Tibial artery (tissue), 4 donors: ENCODE data around the gene TGM2.

ENCODE experiments used
- DNase-seq, 2 donors: peaks; one replicate each; pipeline ENCODE4 v3.0.0-alpha.2; 2019
- H3K27ac ChIP-seq, 2 donors: fragments of 200-600 bp; sonication (generic) in 1 of 2; 1 replicate in 1 of 2; 2 replicates in 1 of 2; pipeline ENCODE4 v1.5.1; 2018 to 2019; ENCODE audit warnings: mild to moderate bottlenecking in 1 of 2
- H3K27me3 ChIP-seq, 2 donors: fragments of 200-600 bp; sonication (generic) in 1 of 2; one replicate each; pipeline versions ENCODE4 v1.5.1 to v1.6.0; 2016 to 2019
- H3K36me3 ChIP-seq, 3 donors: fragments of 200-600 bp; sonication (generic) in 2 of 3; one replicate each; pipeline ENCODE4 v1.5.1; 2016 to 2019; ENCODE audit warnings: mild to moderate bottlenecking in 2 of 3
- H3K4me1 ChIP-seq, 4 donors: fragments of 200-600 bp; sonication (generic) in 2 of 4; 1 replicate in 3 of 4; 2 replicates in 1 of 4; pipeline ENCODE4 v1.5.1; 2016 to 2019
- H3K4me3 ChIP-seq, 2 donors: fragments of 200-600 bp; sonication (generic) in 1 of 2; 1 replicate in 1 of 2; 2 replicates in 1 of 2; pipeline ENCODE4 v1.5.1; 2018 to 2019; ENCODE audit warnings: mild to moderate bottlenecking in 2 of 2
- H3K9me3 ChIP-seq, 3 donors: fragments of 200-600 bp; sonication (generic) in 1 of 3; one replicate each; pipeline ENCODE4 v1.5.1; 2016 to 2019
- intact Hi-C: fragments of 100-400 bp; cut with DNase I; formaldehyde crosslinking; loops from one replicate; pipeline ENCODE4 v1.15.0; 2023; ENCODE audit warnings: low total_unique reads
- TF ChIP-seq, protein P1 (sequence below), 2 experiments: fragments of 200-600 bp in 1 of 2; fragments of 450-650 bp in 1 of 2; IDR thresholded peaks; one replicate each; pipeline ENCODE4 v1.5.1; 2017 to 2019; ENCODE audit warnings: antibody characterized with exemption in 2 of 2, mild to moderate bottlenecking in 1 of 2, moderate library complexity in 1 of 2

Gene TGM2

DNA sequence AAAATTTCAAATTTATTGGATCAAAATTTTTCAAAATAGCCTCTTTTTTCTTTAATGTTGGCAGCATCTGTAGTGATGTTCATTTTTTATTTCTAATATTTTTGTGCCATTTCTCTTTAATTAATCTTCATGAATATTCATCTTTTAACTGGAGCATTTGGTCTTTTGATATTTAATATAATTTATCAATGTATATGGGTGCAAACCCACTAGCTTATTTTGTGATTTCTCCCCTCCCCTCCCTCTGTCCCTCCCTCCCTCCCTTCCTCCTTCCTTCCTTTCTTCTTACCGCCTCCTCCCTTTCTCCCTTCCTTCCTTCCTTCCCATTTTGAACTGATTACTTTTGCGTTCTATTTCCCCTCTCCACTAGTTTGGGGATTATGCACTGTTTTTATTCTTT is 49.2 kb downstream of the TGM2 start:
- TF ChIP-seq, protein P1, sequence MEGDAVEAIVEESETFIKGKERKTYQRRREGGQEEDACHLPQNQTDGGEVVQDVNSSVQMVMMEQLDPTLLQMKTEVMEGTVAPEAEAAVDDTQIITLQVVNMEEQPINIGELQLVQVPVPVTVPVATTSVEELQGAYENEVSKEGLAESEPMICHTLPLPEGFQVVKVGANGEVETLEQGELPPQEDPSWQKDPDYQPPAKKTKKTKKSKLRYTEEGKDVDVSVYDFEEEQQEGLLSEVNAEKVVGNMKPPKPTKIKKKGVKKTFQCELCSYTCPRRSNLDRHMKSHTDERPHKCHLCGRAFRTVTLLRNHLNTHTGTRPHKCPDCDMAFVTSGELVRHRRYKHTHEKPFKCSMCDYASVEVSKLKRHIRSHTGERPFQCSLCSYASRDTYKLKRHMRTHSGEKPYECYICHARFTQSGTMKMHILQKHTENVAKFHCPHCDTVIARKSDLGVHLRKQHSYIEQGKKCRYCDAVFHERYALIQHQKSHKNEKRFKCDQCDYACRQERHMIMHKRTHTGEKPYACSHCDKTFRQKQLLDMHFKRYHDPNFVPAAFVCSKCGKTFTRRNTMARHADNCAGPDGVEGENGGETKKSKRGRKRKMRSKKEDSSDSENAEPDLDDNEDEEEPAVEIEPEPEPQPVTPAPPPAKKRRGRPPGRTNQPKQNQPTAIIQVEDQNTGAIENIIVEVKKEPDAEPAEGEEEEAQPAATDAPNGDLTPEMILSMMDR (IDR thresholded peaks at IDR 0.05): no peak
- intact Hi-C loops: no loop called here
- no peak for DNase-seq
- no peaks in the 10 kb centered on the region for H3K27me3 ChIP-seq
- H3K9me3 ChIP-seq: no peaks in the 10 kb centered on the region
- H3K36me3 ChIP-seq: no peaks in the 10 kb centered on the region
- H3K4me3 ChIP-seq: no peak overlapping the region
- H3K4me1 ChIP-seq: peaks cover 0 to 38% (median 14%) of the 10 kb centered on the region in 4 donors
- no peak overlapping the region for H3K27ac ChIP-seq

DNA sequence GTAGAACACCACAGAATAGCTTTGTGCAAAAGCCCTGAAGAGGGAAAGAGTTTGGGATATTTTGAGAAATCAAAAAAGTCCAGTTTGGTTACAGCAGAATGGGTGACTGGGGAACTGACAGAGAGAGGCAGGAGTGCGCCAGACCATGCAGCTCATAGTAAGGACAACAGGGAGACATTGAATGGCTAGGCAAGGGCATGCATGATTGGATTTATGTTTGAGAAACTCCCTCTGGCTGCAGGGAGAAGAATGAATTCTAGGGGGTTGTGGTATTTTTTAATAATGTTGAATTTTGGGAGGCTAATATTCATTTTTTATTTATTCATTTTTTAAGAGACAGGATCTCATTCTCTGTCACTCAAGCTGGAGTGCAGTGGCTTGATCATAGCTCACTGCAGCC is 49.9 kb downstream of the TGM2 start:
- intact Hi-C loops: no loop called here
- no peaks in the 10 kb centered on the region for H3K9me3 ChIP-seq
- TF ChIP-seq, protein P1 (IDR thresholded peaks at IDR 0.05): no peak
- DNase-seq: no peak
- H3K4me3 ChIP-seq: no peak overlapping the region
- H3K27me3 ChIP-seq: no peaks in the 10 kb centered on the region
- H3K4me1 ChIP-seq: peaks cover 0 to 39% (median 19%) of the 10 kb centered on the region in 4 donors
- H3K27ac ChIP-seq: no peak overlapping the region
- no peaks in the 10 kb centered on the region for H3K36me3 ChIP-seq

DNA sequence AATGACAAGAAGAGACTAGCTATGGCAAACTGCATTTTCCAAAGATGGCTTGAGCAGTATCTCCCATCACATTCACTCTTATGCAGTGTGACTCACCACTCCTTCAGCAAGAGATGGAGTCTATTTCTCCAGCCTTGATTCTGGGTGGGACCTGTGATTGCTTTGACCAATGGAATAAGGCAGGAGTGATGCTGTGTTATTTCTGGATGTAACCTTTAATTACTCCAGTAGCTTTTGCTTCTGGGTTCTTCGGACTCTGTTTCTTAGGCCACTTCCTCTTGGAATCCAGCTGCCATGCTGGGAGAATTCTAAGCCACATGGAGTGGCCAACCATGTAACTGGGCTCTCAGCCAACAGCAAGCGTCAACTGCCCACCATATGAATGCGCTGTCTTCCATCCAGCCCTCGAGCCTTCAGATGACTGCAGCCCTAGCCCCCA is 50.7 kb downstream of the TGM2 start:
- H3K4me1 ChIP-seq: peaks cover 0 to 40% (median 26%) of the 10 kb centered on the region in 4 donors
- DNase-seq: no peak
- intact Hi-C loops: no loop called here
- H3K27me3 ChIP-seq: no peaks in the 10 kb centered on the region
- H3K36me3 ChIP-seq: no peaks in the 10 kb centered on the region
- H3K27ac ChIP-seq: no peak overlapping the region
- TF ChIP-seq, protein P1 (IDR thresholded peaks at IDR 0.05): no peak
- H3K9me3 ChIP-seq: no peaks in the 10 kb centered on the region
- H3K4me3 ChIP-seq: no peak overlapping the region

DNA sequence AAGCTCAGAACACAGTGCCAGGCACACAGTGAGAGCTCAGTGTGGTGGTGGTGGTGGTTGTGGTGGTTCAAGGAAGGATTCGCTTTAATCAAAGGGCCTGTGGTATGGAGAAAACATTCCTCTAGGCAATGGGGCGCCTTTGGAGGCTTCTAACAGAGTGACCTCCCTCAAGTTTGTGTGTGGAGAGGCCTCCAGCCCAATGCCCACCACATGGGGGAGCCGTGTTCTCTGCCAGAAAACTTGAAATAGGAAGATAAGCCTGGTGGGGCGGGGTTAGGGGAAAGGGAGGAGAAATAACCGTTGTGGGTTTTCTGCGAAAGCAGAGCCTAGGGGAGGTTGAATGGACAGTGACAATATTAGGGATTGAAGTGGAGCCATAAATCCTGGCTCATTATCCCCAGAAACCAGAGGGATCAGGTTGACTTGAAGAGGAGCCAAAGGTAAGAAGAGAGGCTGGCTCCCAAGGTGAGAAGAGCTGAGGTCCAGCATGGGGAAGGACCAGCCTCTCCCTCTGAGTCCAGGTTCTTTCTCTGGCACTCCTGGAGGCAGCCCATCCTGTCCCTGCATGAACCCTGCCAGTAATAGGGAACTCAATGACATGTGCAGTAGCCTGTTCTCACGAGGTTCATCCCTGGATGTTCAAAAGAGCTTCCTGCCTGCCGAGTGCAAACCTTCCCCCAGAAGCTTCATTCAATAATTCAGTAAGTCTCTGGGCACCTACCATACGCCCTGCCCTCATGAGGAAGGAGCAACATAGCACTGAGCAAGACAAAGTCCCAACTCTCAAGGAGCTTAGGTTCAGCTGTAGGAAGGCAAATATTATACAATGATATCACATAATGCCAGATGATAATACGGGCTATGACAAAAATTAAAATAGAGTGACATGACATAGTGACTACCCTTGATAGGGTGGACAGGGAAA is 51.4 kb downstream of the TGM2 start:
- Histone ChIP-seq H3K27me3 (no peaks in the 10 kb centered on the region), H3K4me3 (no peak overlapping the region), H3K4me1 (peaks cover 0 to 47% (median 32%) of the 10 kb centered on the region in 4 donors), H3K27ac (peak overlapping the region; percentile 62 to 84), H3K9me3 (no peaks in the 10 kb centered on the region), H3K36me3 (no peaks in the 10 kb centered on the region)
- DNase-seq: no peak
- TF ChIP-seq, protein P1 (IDR thresholded peaks at IDR 0.05): no peak
- intact Hi-C loops: no loop called here

DNA sequence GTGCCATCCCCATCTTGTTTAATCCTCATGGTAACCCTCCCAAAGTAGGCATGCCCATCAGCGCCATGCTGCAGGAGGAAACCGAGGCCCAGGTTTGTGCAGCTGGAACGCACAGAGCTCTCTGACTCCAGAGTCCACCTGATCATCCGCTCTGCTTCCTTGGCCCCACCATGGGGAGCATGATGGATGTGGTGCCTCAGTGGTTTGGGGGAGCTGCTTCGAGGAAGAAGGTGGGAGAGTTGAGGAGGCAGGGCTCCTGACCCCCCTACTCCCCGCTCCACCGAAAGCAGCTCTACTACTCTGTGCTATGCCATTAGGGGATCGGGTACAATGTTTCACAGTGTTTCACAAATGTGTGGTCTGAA is 52.2 kb downstream of the TGM2 start:
- DNase-seq: no peak
- Histone ChIP-seq H3K9me3 (no peaks in the 10 kb centered on the region), H3K27ac (peak overlapping the region; percentile 62 to 84), H3K4me1 (peaks cover 0 to 55% (median 39%) of the 10 kb centered on the region in 4 donors), H3K4me3 (no peak overlapping the region), H3K36me3 (no peaks in the 10 kb centered on the region), H3K27me3 (no peaks in the 10 kb centered on the region)
- intact Hi-C loops: no loop called here
- TF ChIP-seq, protein P1 (IDR thresholded peaks at IDR 0.05): no peak
